Body of pancreas (tissue), 4 donors: ENCODE measurements around the gene SLC26A9.

Experiments used
- POLR2A ChIP-seq, 3 donors: fragments of 450-650 bp; IDR thresholded peaks; one replicate each; pipeline ENCODE4 v1.6.1; 2016; ENCODE audit warnings: antibody characterized with exemption in 3 of 3, mild to moderate bottlenecking in 2 of 3
- TF ChIP-seq, protein P1 (sequence below), 7 experiments: fragments of 450-650 bp in 4 of 7; fragments of 200-600 bp in 3 of 7; sonication (generic) in 3 of 7; IDR thresholded peaks; one replicate each; pipeline ENCODE4 v1.5.1; 2016 to 2019; ENCODE audit warnings: antibody characterized with exemption in 7 of 7

DNA sequence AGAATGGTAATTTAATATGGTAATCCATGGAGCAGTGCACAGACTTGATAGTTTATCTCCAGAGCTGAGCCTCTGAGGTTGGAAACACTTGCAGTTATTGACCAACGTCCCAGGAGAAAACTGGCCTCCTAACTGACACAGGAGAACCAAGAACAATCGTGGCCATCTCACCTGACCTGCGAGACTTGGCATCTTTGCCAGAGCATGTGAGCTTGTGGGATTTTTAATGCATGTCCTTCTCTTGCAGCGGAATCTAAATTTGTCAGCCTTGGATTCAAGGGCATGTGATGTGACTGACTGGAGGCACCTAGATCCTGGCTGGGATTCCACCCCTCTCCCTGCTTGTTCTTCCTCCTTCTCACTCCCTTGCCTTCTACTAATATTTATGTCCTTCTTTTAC, 27.8 kb upstream of the SLC26A9 start:
- no peak for TF ChIP-seq POLR2A (IDR thresholded peaks at IDR 0.05)
- TF ChIP-seq, protein P1, sequence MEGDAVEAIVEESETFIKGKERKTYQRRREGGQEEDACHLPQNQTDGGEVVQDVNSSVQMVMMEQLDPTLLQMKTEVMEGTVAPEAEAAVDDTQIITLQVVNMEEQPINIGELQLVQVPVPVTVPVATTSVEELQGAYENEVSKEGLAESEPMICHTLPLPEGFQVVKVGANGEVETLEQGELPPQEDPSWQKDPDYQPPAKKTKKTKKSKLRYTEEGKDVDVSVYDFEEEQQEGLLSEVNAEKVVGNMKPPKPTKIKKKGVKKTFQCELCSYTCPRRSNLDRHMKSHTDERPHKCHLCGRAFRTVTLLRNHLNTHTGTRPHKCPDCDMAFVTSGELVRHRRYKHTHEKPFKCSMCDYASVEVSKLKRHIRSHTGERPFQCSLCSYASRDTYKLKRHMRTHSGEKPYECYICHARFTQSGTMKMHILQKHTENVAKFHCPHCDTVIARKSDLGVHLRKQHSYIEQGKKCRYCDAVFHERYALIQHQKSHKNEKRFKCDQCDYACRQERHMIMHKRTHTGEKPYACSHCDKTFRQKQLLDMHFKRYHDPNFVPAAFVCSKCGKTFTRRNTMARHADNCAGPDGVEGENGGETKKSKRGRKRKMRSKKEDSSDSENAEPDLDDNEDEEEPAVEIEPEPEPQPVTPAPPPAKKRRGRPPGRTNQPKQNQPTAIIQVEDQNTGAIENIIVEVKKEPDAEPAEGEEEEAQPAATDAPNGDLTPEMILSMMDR (IDR thresholded peaks at IDR 0.05) = no peak
